GM12878 (cell line): ENCODE results near the gene SLC12A7.

Source experiments
- CTCF ChIP-seq, 3 experiments: IDR thresholded peaks in 2 of 3; conservative IDR thresholded peaks in 1 of 3; 2 replicates each; pipeline ENCODE4 v1.5.1; 2011; ENCODE audit warnings: low read depth in 3 of 3, low read length in 3 of 3, mild to moderate bottlenecking in 3 of 3, control low read depth in 2 of 3, moderate library complexity in 2 of 3, inconsistent platforms in 1 of 3, mixed read lengths in 1 of 3; ENCODE audit not compliant: control insufficient read depth in 2 of 3, insufficient read depth in 1 of 3; ENCODE audit errors: extremely low read depth in 1 of 3
- EED ChIP-seq: sonication (generic); IDR thresholded peaks from 2 replicates; pipeline ENCODE4 v1.6.1; 2016; ENCODE audit warnings: antibody characterized with exemption, low read depth
- ESRRA ChIP-seq: IDR thresholded peaks from 2 replicates; pipeline ENCODE4 v1.6.1; 2012; ENCODE audit warnings: mild to moderate bottlenecking, low read length, improper control_type of control experiment
- EZH2 ChIP-seq: IDR thresholded peaks from 2 replicates; pipeline ENCODE4 v1.6.1; 2012; ENCODE audit warnings: low read depth, mild to moderate bottlenecking, control low read depth, inconsistent platforms, low read length, borderline replicate concordance; ENCODE audit not compliant: control insufficient read depth
- HDGF ChIP-seq: fragments of 450-650 bp; IDR thresholded peaks from 2 replicates; pipeline ENCODE4 v1.6.1; 2016; ENCODE audit warnings: antibody characterized with exemption
- NR2C2 ChIP-seq: IDR thresholded peaks from 2 replicates; pipeline ENCODE4 v1.6.1; 2011; ENCODE audit warnings: borderline replicate concordance, low read depth; ENCODE audit not compliant: control insufficient read depth, insufficient read length
- PKNOX1 ChIP-seq: fragments of 450-650 bp; IDR thresholded peaks from 2 replicates; pipeline ENCODE4 v1.6.1; 2016; ENCODE audit warnings: mild to moderate bottlenecking

GRCh38 chr5:1132570-1132969, 20.7 kb upstream of the SLC12A7 start:
- TF ChIP-seq ESRRA, result no peak
- TF ChIP-seq EED, result no peak
- TF ChIP-seq EZH2, result no peak
- no peak for TF ChIP-seq HDGF
- no peak for TF ChIP-seq PKNOX1
- no peak for TF ChIP-seq NR2C2
- TF ChIP-seq CTCF (IDR thresholded peaks at IDR 0.05 in 2 of 3, conservative IDR thresholded peaks at IDR 0.05 in 1 of 3; ENCODE audit: control insufficient read depth in 2 of 3, extremely low read depth in 1 of 3, insufficient read depth in 1 of 3, low read depth in 3 of 3, low read length in 3 of 3), result no peak
